Activated naive CD8-positive, alpha-beta T cell treated with anti-CD3 and anti-CD28 coated beads for 36 hours (primary cell): ENCODE measurements around the gene DSCAML1. TPM values are rescaled to one million over a fixed set of nuclear protein-coding genes. Genes with fewer than 3 reads are reported as not detected.
"Not testable (repeated sequence)": the region's sequence is repeated elsewhere in the genome, so short reads cannot be mapped to it uniquely, and the experiment has no call there.

ENCODE experiments used
- DNase-seq: peaks from one replicate; pipeline ENCODE4 v3.0.0; 2021
- H3K27ac Mint-ChIP-seq: one replicate; pipeline ENCODE4 v1.8.0; 2022; ENCODE audit warnings: mild to moderate bottlenecking, moderate library complexity, mixed read lengths
- H3K27me3 Mint-ChIP-seq: one replicate; pipeline ENCODE4 v1.8.0; 2022; ENCODE audit warnings: mild to moderate bottlenecking, mixed read lengths
- H3K36me3 Mint-ChIP-seq: one replicate; pipeline ENCODE4 v1.8.0; 2021; ENCODE audit warnings: mild to moderate bottlenecking, mixed read lengths
- H3K4me1 Mint-ChIP-seq: one replicate; pipeline ENCODE4 v1.8.0; 2021; ENCODE audit warnings: mixed read lengths
- H3K4me3 Mint-ChIP-seq: one replicate; pipeline ENCODE4 v1.8.0; 2022; ENCODE audit warnings: mild to moderate bottlenecking, moderate library complexity, mixed read lengths
- H3K9me3 Mint-ChIP-seq: one replicate; pipeline ENCODE4 v1.8.0; 2022; ENCODE audit warnings: mixed read lengths
- total RNA-seq, 2 experiments: library from RNA; stranded (reverse); gene quantifications; one replicate each; pipeline ENCODE4 v1.2.3, GENCODE V29; 2021

DSCAML1 gene
- total RNA-seq, 2 experiments from 2014 or later: 0.87 to 0.94 TPM

GRCh38 chr11:117462864-117463247 lies 334.2 kb downstream of the DSCAML1 start:
- Mint-ChIP-seq H3K4me3 (no peak overlapping the region), H3K27ac (no peak overlapping the region), H3K36me3 (no peaks in the 10 kb centered on the region), H3K4me1 (no peaks in the 10 kb centered on the region), H3K9me3 (no peaks in the 10 kb centered on the region), H3K27me3 (no peaks in the 10 kb centered on the region)
- no peak for DNase-seq

- no peaks in the 10 kb centered on the region for H3K4me1 Mint-ChIP-seq
- H3K27me3 Mint-ChIP-seq: no peaks in the 10 kb centered on the region
- H3K27ac Mint-ChIP-seq: no peak overlapping the region
- H3K36me3 Mint-ChIP-seq: no peaks in the 10 kb centered on the region
- no peaks in the 10 kb centered on the region for H3K9me3 Mint-ChIP-seq
- DNase-seq: no peak
- H3K4me3 Mint-ChIP-seq: no peak overlapping the region
Observed at GRCh38 chr11:117462183-117462863, 334.7 kb downstream of the DSCAML1 start.

DNA sequence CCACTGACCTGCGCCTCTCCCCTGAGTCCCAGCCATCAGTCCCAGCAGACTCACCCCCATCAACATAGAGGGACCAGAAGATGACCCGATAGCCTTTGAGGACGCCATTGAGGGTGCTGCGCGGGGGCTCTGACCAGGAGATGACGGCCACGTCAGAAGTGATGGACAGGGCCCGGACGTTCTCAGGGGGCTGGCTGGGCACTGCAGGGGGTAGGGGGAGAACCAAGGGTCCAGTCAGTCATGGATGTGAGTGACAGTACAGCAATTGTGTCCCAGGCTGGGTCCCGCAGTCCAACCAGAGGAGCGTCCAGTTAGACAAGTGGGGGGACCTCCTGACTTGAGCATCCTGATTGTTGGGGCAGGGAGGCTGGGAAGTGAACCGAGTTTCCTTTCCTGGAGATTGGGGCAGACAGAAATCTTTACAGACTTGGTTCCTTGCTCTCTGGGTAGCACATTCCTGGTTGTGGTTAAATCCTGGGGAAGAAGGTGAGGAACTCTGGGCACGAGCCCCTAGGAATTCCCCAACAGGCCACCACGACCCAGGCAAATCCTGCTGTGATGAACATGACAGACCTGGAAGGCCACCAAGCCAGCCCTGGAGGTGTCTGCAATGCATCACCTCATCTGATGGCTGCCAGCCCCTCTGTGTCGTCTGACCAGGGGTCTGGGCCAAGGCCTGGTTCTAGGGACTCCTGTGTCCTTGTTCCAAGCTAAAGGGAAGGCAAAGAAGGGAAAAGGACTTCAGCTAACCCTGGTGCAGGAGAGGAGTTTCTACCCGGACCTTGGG lies 335.4 kb downstream of the DSCAML1 start:
- H3K4me3 Mint-ChIP-seq: no peak overlapping the region
- no peaks in the 10 kb centered on the region for H3K27me3 Mint-ChIP-seq
- no peaks in the 10 kb centered on the region for H3K4me1 Mint-ChIP-seq
- no peaks in the 10 kb centered on the region for H3K9me3 Mint-ChIP-seq
- H3K27ac Mint-ChIP-seq: no peak overlapping the region
- no peak for DNase-seq
- no peaks in the 10 kb centered on the region for H3K36me3 Mint-ChIP-seq

DNA sequence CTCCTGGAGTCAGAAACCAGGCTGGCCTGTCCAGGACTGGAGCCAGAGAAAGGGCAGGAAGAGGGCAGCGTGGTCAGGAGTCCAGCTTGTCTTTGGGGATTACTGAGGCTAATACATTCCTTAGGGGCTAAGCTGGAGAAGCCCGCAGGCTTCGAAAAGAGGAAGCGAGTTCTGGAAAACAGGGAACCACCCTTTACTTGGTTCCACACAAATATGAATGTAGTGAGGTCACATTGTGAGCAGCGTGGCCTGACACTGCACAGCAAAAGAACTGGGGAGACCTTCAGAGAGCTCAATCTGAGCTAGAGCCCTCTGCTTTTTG lies 337.1 kb downstream of the DSCAML1 start:
- DNase-seq: no peak
- H3K4me1 Mint-ChIP-seq: no peaks in the 10 kb centered on the region
- no peak overlapping the region for H3K27ac Mint-ChIP-seq
- H3K9me3 Mint-ChIP-seq: peaks cover 1% of the 10 kb centered on the region
- no peaks in the 10 kb centered on the region for H3K36me3 Mint-ChIP-seq
- no peaks in the 10 kb centered on the region for H3K27me3 Mint-ChIP-seq
- H3K4me3 Mint-ChIP-seq: no peak overlapping the region

GRCh38 chr11:117459123-117459978 lies 337.7 kb downstream of the DSCAML1 start:
- Mint-ChIP-seq H3K27me3 (no peaks in the 10 kb centered on the region), H3K36me3 (peaks cover 4% of the 10 kb centered on the region), H3K9me3 (peaks cover 4% of the 10 kb centered on the region), H3K4me1 (no peaks in the 10 kb centered on the region), H3K27ac (no peak overlapping the region), H3K4me3 (no peak overlapping the region)
- DNase-seq: no peak

DNA sequence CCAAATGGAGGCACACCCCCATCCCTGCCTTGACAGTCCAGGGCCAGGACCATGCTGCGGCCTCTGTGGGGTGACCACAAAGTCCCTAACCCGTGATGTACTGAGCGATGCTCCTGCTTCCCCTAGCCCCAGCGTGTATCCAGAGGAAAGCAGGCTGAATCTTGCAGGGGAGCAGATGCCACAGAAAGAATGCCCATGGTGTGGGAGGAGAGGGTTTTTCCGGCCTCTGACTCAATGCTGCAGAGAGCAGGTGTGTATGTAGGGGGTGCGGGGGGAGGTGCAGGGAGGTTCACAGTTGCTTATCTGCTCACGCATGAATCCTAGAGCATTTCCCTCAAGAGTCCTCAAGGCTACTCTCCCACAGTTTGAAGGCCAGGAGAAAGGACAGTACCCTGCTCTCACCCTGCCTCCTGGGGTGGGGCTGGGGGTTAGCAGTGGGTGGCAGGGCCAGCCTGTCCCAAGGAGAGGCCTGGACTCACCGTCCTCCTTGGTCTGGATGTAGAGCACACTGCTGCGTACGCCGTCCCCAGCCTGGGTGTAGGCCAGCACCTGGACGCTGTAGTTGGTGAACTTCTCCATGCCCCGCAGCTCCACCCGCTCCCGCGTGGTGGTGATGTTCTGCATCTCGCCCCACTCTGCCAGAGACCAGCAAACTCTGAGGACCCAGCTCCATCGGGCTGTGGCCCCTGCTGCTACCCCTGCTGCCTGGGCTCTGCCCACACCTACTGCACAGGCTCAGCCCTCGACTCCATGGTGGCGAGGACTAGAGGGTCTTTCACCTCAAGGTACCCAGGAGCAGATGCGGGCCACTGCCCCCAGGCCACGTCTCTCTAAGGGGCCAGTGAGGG lies 338.5 kb downstream of the DSCAML1 start:
- no peak overlapping the region for H3K4me3 Mint-ChIP-seq
- H3K4me1 Mint-ChIP-seq: no peaks in the 10 kb centered on the region
- no peak overlapping the region for H3K27ac Mint-ChIP-seq

GRCh38 chr11:117457835-117458234 lies 339.2 kb downstream of the DSCAML1 start:
- H3K4me3 Mint-ChIP-seq: no peak overlapping the region
- no peaks in the 10 kb centered on the region for H3K4me1 Mint-ChIP-seq
- peaks cover 9% of the 10 kb centered on the region for H3K36me3 Mint-ChIP-seq
- no peak overlapping the region for H3K27ac Mint-ChIP-seq
- peaks cover 15% of the 10 kb centered on the region for H3K9me3 Mint-ChIP-seq
- no peaks in the 10 kb centered on the region for H3K27me3 Mint-ChIP-seq
- no peak for DNase-seq

More for the DNA sequence above, 338.5 kb downstream of the DSCAML1 start:
- Mint-ChIP-seq H3K36me3 (peaks cover 9% of the 10 kb centered on the region), H3K27me3 (no peaks in the 10 kb centered on the region), H3K9me3 (peaks cover 11% of the 10 kb centered on the region)
- DNase-seq: peak; percentile 20

GRCh38 chr11:117457031-117457785 lies 339.8 kb downstream of the DSCAML1 start:
- Mint-ChIP-seq H3K4me3 (no peak overlapping the region), H3K4me1 (no peaks in the 10 kb centered on the region), H3K27ac (no peak overlapping the region), H3K27me3 (no peaks in the 10 kb centered on the region), H3K9me3 (peaks cover 15% of the 10 kb centered on the region), H3K36me3 (peaks cover 9% of the 10 kb centered on the region)
- DNase-seq: no peak

- H3K4me1 Mint-ChIP-seq, DNase-seq, H3K36me3 Mint-ChIP-seq, H3K27me3 Mint-ChIP-seq, H3K27ac Mint-ChIP-seq, H3K4me3 Mint-ChIP-seq: not testable (repeated sequence)
- H3K9me3 Mint-ChIP-seq: peaks cover 15% of the 10 kb centered on the region
Observed at GRCh38 chr11:117456721-117457029, 340.3 kb downstream of the DSCAML1 start.

- Mint-ChIP-seq H3K27me3 (no peaks in the 10 kb centered on the region), H3K36me3 (peaks cover 9% of the 10 kb centered on the region), H3K4me1 (no peaks in the 10 kb centered on the region), H3K4me3 (no peak overlapping the region), H3K27ac (peak overlapping the region; percentile 22), H3K9me3 (peaks cover 15% of the 10 kb centered on the region)
- DNase-seq: no peak
Observed at GRCh38 chr11:117456027-117456720, 340.8 kb downstream of the DSCAML1 start.

- Mint-ChIP-seq H3K27me3 (no peaks in the 10 kb centered on the region), H3K27ac (no peak overlapping the region), H3K9me3 (peaks cover 15% of the 10 kb centered on the region), H3K4me1 (no peaks in the 10 kb centered on the region), H3K4me3 (no peak overlapping the region), H3K36me3 (peaks cover 9% of the 10 kb centered on the region)
- DNase-seq: no peak
Observed at GRCh38 chr11:117454564-117454917, 342.5 kb downstream of the DSCAML1 start.

DNA sequence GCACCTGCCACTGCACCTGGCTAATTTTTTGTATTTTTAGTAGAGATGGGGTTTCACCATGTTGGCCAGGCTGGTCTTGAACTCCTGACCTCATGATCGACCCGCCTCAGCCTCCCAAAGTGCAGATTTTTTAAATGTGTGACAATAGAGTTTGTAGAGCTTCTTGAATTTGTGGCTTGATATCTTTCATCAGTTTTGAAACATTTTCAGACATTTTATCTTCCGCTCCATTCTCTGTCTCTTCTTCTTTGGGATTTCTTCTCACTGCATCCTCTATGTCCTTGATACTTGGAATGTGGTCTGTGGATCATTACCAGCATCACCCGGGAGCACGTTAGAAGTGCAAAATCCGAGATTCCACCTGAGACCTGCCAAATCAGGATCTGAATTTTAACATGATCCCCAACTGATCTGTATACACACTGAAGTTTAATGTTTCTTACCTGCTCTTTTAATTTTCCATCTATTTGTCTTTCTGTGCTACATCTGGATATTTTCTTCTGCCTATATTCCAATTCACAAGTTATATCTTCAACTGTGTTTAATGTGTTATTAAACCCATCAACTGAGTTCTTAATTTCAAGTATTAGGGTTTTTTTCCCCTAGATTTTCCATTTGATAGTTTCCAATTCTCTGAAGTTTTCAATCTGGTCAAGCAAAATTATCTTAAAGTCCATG lies 343.0 kb downstream of the DSCAML1 start:
- Mint-ChIP-seq H3K27ac (no peak overlapping the region), H3K9me3 (peaks cover 15% of the 10 kb centered on the region), H3K4me1 (no peaks in the 10 kb centered on the region), H3K27me3 (no peaks in the 10 kb centered on the region), H3K36me3 (peaks cover 9% of the 10 kb centered on the region), H3K4me3 (no peak overlapping the region)
- no peak for DNase-seq

DNA sequence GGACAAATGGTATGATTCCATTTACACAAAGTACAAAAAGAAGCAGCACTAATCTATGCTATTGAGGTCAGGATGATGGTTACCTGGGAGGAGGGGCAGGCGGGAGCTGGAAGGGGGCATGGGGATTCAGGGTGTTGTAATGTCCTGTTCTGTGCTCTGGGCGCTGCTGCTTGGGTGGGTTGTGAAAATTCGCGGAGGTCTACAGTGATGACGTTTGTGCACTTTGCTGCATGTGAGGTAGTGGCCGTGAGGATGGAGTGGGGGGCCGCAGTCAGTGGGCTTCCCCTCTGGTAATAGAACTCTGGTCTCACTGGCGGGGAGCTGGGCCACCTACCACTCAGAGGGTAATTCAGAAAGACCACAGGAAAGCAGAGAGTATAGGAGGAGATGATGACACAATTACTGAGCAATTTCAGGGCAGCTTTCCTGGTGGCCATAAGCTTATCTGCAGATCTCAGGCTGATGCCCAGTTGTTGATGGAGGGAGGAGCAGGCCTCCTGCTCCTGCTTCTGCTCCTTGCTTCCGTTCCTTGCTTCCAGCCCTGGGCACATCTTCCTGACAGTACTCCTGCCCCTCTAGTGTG lies 347.8 kb downstream of the DSCAML1 start:
- no peak for DNase-seq
- Mint-ChIP-seq H3K36me3 (peaks cover 4% of the 10 kb centered on the region), H3K9me3 (peaks cover 10% of the 10 kb centered on the region), H3K27me3 (peaks cover under 1% of the 10 kb centered on the region), H3K4me3 (no peak overlapping the region), H3K4me1 (no peaks in the 10 kb centered on the region), H3K27ac (no peak overlapping the region)
